Measurements from ENCODE around the gene NXPE2.
"Not testable (repeated sequence)": the region's sequence is repeated elsewhere in the genome, so short reads cannot be mapped to it uniquely, and the experiment has no call there.

Gene NXPE2

DNA sequence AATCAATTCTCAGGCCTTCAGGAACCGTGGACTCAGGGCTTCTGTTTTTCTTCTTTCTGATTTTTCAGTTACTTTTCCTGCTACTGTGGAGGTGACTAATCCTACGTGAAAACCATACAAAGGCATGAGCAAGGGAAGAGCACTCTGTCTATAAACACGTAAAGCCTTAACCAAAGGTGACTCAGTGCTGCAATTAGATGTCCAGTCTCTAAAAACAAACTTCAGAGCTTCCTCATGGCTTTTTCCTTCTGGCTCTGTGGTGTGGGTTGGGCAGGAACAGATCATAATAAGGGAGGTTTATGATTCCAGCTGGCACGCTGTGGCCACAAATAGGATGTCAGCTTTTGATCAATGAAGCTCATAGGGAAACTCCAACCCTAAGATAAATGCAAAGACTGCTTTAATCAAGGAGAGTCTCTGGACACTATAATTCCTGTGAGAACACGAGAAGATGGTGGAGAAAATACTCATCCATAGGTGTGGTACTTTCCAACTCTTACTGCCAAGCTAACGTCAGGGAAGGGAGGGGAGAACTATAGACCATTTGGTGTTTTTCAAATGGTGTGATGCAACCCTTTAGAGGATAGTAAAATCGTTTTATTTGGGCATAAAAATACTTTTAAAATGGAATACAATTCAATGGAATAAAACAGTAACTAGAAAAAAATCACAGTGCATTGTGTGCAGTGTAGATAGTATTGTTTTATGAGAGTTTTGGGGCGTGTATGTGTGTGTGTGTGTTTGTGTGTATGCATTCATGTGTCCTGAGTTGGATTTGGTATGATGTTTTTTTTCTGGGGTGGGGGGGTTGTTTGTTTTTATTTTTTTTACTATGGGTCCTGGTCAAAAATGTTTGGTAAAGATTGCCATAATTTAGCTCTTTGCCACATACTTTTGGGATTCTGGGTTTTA, at the start of gene NXPE2:
NXPE2 (plus strand) TSS at position 403 of the 912 bp plus-strand sequence; CDS start at position 452, 49 bp downstream.
- no peak for DNase-seq (ENCODE audit: low spot score)

DNA sequence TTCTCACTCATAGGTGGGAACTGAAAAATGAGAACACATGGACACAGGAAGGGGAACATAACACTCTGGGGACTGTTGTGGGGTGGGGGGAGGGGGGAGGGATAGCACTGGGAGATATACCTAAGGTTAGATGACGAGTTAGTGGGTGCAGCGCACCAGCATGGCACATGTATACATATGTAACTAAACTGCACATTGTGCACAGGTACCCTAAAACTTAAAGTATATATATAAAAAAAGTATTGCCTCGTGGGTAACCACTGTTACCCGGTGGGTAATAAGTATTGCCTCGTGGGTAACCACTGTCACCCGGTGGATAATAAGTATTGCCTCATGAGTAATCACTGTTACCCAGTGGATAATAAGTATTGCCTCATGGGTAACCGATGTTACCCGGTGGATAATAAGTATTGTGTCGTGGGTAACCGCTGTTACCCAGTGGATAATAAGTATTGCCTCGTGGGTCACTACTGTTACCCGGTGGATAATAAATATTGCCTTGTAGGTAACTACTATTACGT, 46.8 kb upstream of the NXPE2 start:
- DNase-seq (ENCODE audit: low spot score): not testable (repeated sequence)

DNA sequence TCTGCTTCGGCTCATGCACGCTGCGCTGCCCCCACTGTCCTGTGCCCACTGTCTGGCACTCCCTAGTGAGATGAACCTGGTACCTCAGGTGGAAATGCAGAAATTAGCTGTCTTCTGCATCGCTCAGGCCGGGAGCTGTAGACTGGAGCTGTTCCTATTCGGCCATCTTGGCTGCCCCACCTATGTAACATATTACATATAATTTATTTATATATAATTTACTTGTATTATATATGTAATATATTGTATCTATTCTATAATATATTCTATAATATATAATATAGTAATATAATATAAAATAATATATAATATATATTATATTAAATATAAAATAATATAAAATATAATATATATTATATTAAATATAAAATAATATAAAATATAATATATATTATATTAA, 38.9 kb upstream of the NXPE2 start:
- DNase-seq (ENCODE audit: low spot score): not testable (repeated sequence)

DNA sequence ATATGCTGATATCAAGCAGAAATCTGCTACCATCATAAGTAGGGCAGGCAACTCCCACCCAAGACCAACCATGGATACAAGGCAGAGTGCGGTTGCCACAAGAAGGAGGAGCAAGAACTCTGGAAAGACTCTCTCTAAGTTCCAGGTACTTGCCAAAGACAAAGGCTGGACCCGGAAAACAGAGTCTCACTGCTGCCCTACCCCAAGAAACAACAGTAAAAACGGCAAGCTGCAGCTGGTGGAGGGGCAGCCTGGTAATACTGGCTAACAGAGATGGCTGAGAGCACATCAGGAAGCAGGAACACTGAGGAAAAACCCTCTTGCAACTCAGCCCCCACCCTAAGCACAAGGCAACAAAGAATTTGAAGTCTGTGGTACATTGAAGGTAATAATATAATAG, 27.7 kb upstream of the NXPE2 start:
- no peak for DNase-seq (ENCODE audit: low spot score)

DNA sequence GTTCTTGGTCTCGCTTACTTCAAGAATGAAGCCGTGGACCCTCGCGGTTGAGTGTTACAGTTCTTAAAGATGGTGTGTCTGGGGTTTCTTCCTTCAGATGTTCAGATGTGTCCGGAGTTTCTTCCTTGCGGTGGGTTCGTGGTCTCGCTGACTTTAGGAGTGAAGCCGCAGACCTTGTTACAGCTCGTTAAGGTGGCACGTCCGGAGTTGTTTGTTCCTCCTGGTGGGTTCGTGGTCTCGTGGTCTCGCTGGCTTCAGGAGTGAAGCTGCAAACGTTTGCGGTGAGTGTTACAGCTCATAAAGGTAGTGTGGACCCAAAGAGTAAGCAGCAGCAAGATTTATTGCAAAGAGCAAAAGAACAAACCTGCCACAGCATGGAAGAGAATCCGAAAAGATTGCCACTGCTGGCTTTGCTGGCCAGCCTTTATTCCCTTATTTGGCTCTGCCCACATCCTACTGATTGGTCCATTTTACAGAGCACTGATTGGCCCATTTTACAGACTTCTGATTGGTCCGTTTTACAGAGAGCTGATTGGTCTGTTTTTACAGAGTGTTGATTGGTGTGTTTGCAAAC, 27.1 kb upstream of the NXPE2 start:
- no peak for DNase-seq (ENCODE audit: low spot score)

DNA sequence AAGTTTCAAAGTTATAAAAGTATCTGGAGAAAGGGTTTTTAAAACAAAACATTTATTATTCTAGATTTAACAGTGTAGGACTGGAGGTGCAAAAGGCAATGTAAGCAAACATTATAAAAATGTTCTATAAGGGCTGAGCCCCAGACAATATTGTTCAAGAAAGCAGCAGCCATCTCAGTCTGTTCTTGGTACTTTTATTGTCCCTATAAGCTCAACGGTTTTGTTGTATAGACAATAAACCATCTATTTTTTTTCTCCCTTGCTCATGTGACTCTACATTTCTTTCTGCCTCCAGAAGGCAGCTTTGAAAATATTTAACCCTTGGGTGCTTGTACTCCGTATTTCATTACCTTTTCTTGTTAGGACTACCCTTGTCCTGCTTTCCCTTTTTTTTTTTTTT, 25.2 kb upstream of the NXPE2 start:
- no peak for DNase-seq (ENCODE audit: low spot score)

DNA sequence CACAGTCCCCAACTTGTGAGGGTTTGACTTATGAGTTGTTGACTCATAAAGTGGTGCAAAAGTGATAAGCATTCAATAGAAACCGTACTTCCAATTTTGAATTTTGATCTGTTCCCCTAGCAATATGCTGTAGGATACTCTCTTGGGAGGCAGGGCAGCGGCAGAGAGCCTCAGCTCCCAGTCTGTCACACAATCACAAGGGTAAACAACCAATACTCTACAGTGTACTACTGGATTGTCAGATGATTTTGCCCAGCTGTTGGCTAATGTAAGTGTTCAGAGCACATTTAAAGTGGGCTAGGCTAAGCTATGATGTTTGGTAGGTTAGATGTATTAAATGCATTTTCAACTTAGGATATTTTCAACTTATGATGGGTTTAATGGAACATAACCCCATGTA, 13.7 kb upstream of the NXPE2 start:
- no peak for DNase-seq (ENCODE audit: low spot score)

DNA sequence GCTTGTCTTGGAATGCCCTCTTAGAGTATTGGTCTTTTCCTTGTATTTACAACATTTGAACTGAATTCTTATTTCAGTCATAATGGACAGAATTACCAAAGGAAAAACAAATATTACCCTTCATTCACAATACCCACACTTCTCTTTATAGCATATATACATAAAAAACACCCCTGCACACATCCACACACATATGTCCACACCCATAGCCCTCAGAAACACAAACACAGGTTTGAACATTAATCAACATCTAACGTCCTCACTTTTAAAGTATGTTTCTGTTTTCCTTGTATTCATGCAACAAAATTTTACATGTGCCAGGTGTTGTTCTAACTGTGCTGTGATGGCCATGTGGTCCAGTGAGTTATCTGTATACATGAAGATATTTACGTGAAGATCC, 11.6 kb upstream of the NXPE2 start:
- no peak for DNase-seq (ENCODE audit: low spot score)

DNA sequence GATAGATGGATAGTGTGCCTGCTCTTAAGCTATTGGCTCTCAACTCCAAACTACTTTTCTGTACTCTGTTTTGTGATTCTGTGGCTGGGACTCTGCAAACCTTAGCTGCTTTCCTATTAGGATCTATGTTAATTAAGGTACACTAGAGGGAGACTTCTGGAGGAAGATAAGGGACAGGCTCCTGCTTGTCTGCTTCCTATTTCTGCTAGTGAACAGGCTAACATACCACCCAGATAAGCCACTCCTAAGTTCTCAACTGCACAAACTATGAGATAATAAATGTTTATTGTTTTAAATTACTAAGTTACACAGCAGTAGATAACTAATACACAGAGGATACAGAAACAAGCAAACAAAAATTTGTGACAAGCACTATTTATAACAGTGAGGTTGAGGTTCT, 10.2 kb upstream of the NXPE2 start:
- DNase-seq (ENCODE audit: low spot score): no peak

DNA sequence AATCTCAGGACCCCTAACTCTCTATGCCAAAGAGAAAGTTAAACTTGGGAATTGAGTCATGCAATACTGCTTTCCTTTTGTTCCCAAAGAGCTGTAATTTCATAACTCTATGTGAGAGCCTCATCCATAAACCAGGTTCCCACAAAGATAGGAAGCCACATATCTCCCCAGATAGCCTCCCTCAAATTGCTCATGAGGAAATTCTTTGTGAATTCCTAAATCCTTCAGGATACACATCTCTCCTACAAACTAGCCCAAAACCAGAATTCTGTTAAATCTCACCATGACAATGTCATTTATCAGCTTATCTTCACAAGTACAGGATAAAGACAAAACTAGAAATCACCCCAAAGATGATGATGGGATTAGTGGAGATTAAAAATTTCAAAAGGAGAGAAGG, 4.7 kb upstream of the NXPE2 start:
- no peak for DNase-seq (ENCODE audit: low spot score)

DNA sequence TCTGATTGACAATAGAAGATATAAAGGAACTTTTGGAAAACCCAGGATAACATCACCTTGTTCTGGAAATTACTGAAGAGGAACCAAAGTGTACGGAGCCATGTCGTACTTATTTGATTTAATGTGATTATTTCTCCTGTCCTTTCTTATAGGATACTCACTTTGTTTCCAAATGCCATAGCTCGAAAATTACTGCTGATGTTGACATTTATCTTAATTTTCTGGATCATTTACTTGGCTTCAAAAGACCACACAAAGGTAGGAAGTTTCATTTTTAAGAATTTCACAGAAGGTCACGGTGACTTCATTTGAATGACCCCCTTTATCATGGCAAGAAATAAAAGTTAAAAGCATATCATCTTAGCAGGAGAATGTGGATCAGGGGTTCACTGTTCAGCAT, 1.2 kb downstream of the NXPE2 start:
- no peak for DNase-seq (ENCODE audit: low spot score)

DNA sequence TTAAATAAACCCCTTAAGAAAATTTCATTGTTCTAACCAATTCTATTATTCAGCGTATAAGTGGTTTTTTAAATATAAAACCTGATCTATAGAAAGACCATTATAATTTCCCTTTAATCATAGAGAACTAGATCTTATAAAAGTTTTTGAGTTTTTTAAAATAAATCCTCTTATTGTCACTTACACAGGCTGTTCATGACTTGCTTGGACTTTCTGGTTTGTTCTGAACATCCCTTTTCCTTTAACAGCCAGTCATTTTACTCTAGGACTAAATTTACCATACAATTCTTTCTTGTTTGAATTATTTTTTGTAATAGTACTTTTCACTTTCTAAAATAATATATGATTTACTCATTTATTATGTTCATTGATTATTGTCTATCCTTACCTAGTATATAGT, 4.7 kb downstream of the NXPE2 start:
- no peak for DNase-seq (ENCODE audit: low spot score)

DNA sequence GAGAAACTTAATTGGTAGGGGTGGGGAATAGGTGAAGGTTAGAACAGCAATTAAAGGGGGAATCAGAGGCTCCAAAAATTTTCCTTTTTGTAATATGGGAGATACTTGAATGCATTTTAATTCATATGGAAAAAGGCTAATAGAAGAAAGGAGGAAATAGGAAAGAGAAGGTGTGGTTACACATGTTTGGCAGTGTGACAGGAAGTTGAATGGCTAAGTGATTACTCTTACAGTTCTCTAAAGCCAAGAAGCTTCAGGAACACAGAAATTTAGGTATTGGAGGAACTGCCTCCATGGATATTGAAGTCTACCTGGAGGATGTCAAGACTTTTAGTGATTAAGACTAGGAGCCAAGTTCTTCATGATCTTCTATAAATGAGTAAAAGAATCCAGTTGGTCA, 6.3 kb downstream of the NXPE2 start:
- no peak for DNase-seq (ENCODE audit: low spot score)

DNA sequence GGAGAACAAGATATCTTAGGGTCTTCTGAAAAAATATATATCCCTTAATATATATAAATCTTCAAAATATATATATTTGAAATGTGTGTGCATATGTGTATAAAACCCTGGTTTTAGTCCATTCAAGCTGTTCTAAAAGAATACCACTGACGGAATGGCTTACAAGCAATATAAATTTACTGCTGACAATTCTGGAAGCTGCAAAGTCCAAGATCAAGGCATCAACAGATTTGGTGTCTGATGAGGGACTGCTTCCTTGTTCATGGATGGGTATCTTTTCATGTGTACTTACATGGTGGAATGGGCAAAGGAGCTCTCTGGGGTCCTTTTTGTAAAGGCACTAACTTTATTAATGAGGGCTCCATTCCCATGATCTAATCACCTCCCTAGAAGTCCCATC, 6.8 kb downstream of the NXPE2 start:
- DNase-seq (ENCODE audit: low spot score): no peak

DNA sequence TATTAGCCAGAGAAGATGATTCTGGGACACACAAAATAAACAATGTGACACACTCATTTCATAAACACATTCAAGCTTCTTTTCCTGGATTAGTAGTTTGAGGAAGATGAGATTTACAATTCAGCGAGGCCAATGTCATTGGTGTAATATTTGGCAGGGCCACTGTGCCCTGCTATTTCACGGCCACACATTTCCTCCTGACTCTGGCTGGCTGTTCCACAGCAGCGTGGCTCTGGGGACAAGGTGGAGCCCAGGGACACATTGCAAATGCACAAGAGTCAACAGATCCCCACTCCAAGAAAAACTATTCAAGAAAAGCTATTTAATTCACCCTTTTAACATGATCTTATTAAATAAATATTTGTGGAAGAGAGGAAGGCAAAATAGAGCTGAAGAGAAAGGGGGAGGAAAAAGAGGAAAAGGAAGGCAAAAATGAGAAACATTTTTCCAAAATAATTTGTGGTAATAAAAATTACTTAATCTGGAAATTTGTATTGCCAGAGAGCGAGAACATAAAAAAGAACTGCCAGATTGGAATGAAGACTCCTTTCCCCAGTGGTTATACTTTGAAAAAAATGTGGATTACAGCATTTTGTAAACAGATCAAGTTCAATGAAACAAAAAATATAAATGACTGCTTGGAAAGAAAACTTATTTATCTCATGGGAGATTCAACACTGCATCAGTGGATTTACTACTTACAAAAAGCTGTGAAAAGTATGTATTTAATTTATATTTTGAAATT, 27.1 kb downstream of the NXPE2 start:
- DNase-seq (ENCODE audit: low spot score): no peak

DNA sequence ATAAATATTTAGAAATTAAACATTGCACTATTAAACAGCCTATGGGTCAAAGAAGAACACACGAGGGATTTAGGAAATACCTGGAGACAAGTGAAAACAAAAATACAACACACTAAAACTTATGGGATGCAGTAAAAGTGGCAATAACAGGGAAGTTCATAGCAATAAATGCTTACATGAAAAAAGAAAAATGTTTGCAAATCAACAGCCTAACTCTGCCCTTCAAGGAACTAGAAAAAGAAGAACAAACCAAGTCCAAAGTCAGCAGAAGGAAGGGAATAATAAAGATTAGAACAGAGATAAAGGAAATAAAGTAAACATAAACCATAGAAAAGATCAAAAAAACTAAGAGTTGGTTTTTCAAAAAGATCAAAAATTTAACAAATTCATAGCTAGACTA, 31.6 kb downstream of the NXPE2 start:
- DNase-seq (ENCODE audit: low spot score): no peak

DNA sequence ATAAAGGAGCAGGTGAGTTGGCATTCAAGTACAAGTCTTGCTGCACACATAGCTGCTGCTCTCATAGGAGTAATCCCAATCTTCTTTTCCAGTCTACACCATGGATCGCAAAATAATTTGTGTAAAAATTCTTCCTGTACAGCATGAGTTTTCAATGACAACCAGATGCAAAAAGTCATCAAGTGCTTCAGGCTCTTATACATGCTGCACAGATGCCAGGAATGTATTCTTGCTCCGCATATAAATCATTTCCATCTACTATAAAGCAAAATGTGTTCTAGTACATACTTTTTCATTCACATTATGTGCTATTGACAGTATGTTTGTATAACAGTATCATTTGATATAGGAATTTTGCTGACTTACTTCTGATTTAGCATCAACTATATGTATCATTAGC, 35.4 kb downstream of the NXPE2 start:
- no peak for DNase-seq (ENCODE audit: low spot score)

DNA sequence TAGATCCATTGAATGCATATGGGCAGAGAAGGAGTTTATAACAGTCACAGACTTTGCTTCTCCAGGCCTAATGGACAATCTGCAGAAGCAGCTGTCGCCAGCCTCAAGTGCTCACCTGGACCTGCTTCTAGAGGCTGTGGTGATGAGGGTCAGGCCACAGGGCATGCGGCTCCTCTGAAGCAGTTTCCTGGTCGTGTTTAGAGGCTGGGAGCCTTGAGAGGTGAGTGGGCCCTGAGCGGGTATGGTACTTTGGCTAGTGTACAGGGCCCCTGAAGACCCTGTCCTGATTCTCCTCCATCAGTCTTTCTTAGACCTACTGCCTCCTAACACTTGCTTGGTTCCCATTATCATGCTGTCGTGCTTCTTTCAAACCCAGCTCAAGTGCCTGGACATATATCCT, 41.2 kb downstream of the NXPE2 start:
- DNase-seq (ENCODE audit: low spot score): no peak

DNA sequence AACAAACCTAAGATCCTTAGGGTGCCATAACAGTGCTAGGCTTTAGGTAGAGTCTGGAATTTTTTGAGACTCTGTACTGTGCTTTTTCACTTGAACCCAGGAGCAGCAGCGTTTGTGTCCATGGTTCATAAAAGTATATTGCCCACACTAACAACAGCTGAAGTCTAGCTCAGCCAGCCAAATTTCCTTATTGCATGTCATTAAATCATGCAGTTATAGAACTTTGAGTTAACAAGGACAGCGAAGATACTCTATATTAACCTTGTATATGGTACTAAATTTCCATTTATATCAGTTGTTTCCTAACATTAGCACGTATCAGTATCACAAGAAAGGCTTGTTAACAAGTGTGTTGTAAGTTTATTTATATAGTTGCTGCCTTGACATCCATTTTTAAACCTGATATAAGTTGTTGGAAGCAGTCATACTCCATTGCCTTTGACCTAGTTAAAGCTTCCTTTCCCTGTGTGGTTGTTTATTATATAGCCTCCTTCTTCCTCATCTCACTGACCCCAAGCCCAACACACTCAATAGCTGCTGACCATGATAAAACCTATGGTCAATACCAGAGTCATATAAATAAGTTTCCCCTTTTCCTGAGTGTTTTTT, 46.7 kb downstream of the NXPE2 start:
- no peak for DNase-seq (ENCODE audit: low spot score)

DNA sequence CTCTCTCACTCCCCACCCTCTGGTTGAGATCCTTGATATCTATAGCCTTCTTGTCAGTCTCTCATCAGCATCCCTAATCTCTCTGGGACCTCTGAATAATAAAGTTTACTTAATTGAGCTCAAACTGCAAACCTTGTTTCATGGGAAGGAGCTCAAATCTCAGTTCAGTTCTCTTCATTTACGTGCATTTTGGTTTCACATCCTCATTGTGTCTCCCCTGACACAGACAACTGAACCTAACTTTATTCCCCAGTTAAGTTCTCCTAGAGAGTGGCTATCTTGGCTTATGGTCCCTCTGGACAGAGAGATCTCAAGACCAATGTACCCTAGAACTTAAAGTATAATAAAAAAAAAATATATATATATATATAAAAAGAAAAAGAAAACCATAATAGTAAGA, 47.3 kb downstream of the NXPE2 start:
- no peak for DNase-seq (ENCODE audit: low spot score)

DNA sequence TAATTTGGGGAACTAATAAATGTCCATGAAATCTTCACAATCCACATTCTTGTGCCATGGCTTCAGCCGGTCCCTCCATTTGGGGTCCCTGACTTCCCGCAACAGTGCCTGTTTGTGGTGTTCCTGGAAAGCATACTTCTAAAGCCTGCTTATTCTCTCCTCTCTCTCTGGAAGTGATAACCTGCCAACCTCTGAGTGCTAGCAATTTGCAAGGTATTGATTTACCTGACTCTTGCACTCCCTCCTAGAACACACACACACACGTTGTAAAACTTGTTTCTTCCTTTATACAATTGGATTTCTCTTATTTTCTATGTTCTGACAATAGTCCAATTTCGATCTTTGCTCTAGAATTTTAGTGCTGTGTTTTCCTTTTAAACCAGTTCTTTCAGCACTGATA, 58.5 kb downstream of the NXPE2 start:
- DNase-seq (ENCODE audit: low spot score): no peak

DNA sequence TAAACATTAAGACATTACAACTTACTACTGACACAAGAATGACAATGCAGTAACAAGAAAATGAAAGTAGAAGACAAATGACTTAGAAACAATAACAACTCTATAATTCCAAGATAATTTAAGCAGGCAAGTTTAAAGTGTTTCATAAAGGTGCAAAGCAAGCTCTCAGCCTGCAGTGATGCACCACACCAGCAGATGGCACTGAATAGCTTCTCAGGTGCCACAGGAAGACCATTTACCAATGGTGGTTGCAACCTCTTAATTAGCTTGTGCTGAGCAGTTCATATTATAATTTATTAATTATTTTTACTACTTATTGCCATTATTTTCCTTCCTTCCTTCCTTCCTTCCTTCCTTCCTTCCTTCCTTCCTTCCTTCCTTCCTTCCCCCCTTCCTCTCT, 60.6 kb downstream of the NXPE2 start:
- no peak for DNase-seq (ENCODE audit: low spot score)

Measured in ecto neural progenitor cell (in vitro differentiated cells).